HUES64 (cell line): Measurements from ENCODE around the gene SEC22A.
A peak's percentile ranks its signal among the peaks of the same experiment; 100 is the strongest.

ENCODE experiments used
- H3K27ac ChIP-seq: 2 replicates; pipeline ENCODE4 v1.7.0; 2013; ENCODE audit warnings: low read depth, low read length, inconsistent platforms
- H3K27me3 ChIP-seq: 2 replicates; pipeline ENCODE4 v1.6.1; 2013; ENCODE audit warnings: mild to moderate bottlenecking, low read length; ENCODE audit not compliant: insufficient read depth
- H3K36me3 ChIP-seq: 2 replicates; pipeline ENCODE4 v1.6.1; 2013; ENCODE audit warnings: mild to moderate bottlenecking, low read length; ENCODE audit not compliant: insufficient read depth
- H3K4me1 ChIP-seq: 2 replicates; pipeline ENCODE4 v1.6.1; 2013; ENCODE audit warnings: mild to moderate bottlenecking, low read length, moderate library complexity; ENCODE audit not compliant: insufficient read depth
- H3K4me3 ChIP-seq: 2 replicates; pipeline ENCODE4 v1.5.1; 2013; ENCODE audit warnings: mild to moderate bottlenecking, low read length, moderate library complexity
- H3K9ac ChIP-seq: 2 replicates; pipeline ENCODE4 v1.6.1; 2013; ENCODE audit warnings: mild to moderate bottlenecking, low read depth, low read length
- H3K9me3 ChIP-seq: 2 replicates; pipeline ENCODE4 v1.6.1; 2013; ENCODE audit warnings: low read depth, low read length; ENCODE audit not compliant: insufficient read depth
- WGBS: fragments of 150-250, 120-280 bp; methylation state at CpG from one replicate; pipeline ENCODE4 v1.1.7; 2013; ENCODE audit warnings: missing lambda C conversion rate; 5-methylcytosine and 5-hydroxymethylcytosine counted together

The SEC22A gene

DNA sequence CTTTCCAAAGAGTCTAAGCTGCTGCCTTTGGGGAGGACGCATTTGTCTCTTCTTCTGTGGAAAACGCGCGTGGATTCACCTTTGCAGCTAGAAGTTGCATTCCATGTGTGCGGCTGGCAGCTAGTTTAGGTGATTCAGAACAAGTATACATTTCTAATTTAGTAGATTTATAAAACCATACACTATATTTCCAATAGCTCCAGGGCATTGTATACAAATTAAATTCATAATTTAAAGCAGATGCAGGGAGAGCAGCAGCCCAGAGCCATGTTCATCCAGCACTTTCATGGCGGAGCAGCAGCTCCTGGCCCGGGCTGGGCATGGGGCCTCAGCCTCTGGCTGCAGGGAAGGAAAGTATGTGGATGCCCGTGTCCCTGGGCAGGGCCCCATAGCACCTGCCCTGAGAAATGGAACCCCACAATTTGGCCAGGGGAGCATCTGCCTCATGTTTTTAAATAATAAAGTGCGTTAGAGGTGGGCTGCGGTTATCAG, 42.8 kb upstream of the SEC22A start:
- Histone ChIP-seq H3K4me1 (no peaks in the 10 kb centered on the region; the same call in 1 of the 2 replicates), H3K36me3 (peaks cover 57% of the 10 kb centered on the region), H3K9me3 (no peaks in the 10 kb centered on the region), H3K27ac (no peak overlapping the region), H3K4me3 (no peak overlapping the region), H3K9ac (no peak overlapping the region), H3K27me3 (no peaks in the 10 kb centered on the region)
- WGBS = 94% methylated on average over 9 of the region's 10 CpGs

GRCh38 chr3:123159926-123160635, 41.7 kb upstream of the SEC22A start:
- no peaks in the 10 kb centered on the region; the same call in 1 of the 2 replicates for H3K4me1 ChIP-seq
- H3K36me3 ChIP-seq = peaks cover 64% of the 10 kb centered on the region
- WGBS = 84% methylated on average over 9 of the region's 9 CpGs
- H3K9me3 ChIP-seq = peaks cover 7% of the 10 kb centered on the region
- H3K9ac ChIP-seq = no peak overlapping the region
- no peak overlapping the region for H3K27ac ChIP-seq
- no peak overlapping the region for H3K4me3 ChIP-seq
- H3K27me3 ChIP-seq = no peaks in the 10 kb centered on the region

GRCh38 chr3:123161167-123161566, 40.6 kb upstream of the SEC22A start:
- no peaks in the 10 kb centered on the region for H3K4me1 ChIP-seq
- peaks cover 8% of the 10 kb centered on the region for H3K9me3 ChIP-seq
- peaks cover 57% of the 10 kb centered on the region for H3K36me3 ChIP-seq
- no peak overlapping the region for H3K9ac ChIP-seq
- no peak overlapping the region for H3K4me3 ChIP-seq
- H3K27ac ChIP-seq = no peak overlapping the region
- no peaks in the 10 kb centered on the region for H3K27me3 ChIP-seq
- 92% methylated on average over 7 of the region's 7 CpGs for WGBS

- H3K4me1 ChIP-seq = no peaks in the 10 kb centered on the region
- peaks cover 54% of the 10 kb centered on the region for H3K36me3 ChIP-seq
- no peak overlapping the region for H3K9ac ChIP-seq
- peaks cover 13% of the 10 kb centered on the region for H3K9me3 ChIP-seq
- no peak overlapping the region for H3K27ac ChIP-seq
- H3K27me3 ChIP-seq = no peaks in the 10 kb centered on the region
- 92% methylated on average over 4 of the region's 4 CpGs for WGBS
- no peak overlapping the region for H3K4me3 ChIP-seq
Observed at GRCh38 chr3:123163141-123163540, 38.6 kb upstream of the SEC22A start.

- H3K4me3 ChIP-seq = no peak overlapping the region
- peaks cover 41% of the 10 kb centered on the region for H3K36me3 ChIP-seq
- no peaks in the 10 kb centered on the region; the same call in 1 of the 2 replicates for H3K4me1 ChIP-seq
- no peak overlapping the region for H3K9ac ChIP-seq
- no peaks in the 10 kb centered on the region for H3K27me3 ChIP-seq
- WGBS = 91% methylated on average over 1 of the region's 1 CpG
- no peak overlapping the region for H3K27ac ChIP-seq
- H3K9me3 ChIP-seq = peaks cover 13% of the 10 kb centered on the region
Observed at GRCh38 chr3:123165163-123165562, 36.6 kb upstream of the SEC22A start.

DNA sequence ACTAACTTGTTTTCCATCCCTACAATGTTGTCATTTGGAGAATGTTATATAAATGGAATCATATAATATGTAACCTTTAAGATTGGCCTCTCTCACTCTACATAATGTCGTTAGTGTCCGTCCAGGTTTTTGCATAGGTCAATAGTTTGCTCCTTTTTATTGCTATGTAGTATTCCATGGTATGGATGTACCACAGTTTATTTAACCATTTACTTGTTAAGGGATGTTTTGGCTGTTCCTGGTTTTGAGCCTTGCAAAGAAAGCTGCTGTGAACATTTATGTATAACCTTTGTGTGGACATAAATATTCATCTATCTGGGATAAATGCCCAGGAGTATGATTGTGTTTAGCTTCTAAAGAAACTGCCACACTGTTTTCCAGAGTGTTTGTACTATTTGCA, 34.1 kb upstream of the SEC22A start:
- Histone ChIP-seq H3K36me3 (peaks cover 26% of the 10 kb centered on the region), H3K4me1 (no peaks in the 10 kb centered on the region; the same call in 1 of the 2 replicates), H3K27me3 (no peaks in the 10 kb centered on the region), H3K27ac (no peak overlapping the region), H3K9ac (no peak overlapping the region), H3K9me3 (peaks cover 13% of the 10 kb centered on the region), H3K4me3 (no peak overlapping the region)
- WGBS = no CpG with 5 or more reads among the region's 2 CpGs

GRCh38 chr3:123168122-123168521, 33.6 kb upstream of the SEC22A start:
- no peaks in the 10 kb centered on the region for H3K27me3 ChIP-seq
- H3K36me3 ChIP-seq = peaks cover 24% of the 10 kb centered on the region
- H3K9me3 ChIP-seq = peaks cover 13% of the 10 kb centered on the region
- no peaks in the 10 kb centered on the region; the same call in 1 of the 2 replicates for H3K4me1 ChIP-seq
- no peak overlapping the region for H3K9ac ChIP-seq
- H3K27ac ChIP-seq = no peak overlapping the region
- no peak overlapping the region for H3K4me3 ChIP-seq

DNA sequence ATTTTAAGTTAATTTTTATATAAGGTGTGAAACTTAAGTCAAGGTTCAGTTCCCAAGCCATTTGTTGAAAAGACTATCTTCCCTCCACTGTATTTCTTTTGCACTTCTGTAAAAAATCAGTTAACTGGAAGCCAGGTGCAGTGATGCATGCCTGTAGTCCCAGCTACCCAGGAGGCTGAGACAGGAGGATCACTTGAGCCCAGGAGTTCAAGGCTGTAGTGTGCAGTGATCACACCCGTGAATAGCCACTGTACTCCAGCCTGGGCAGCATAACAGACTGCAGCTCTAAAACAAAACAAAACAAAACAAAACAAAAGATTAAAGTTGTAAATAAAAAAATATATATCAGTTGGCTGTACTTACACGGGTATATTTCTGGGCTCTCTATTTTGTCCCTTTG, 33.1 kb upstream of the SEC22A start:
- no peaks in the 10 kb centered on the region for H3K27me3 ChIP-seq
- H3K9ac ChIP-seq = no peak overlapping the region
- WGBS = 100% methylated on average over 2 of the region's 2 CpGs
- no peak overlapping the region for H3K27ac ChIP-seq
- no peaks in the 10 kb centered on the region; the same call in 1 of the 2 replicates for H3K4me1 ChIP-seq
- H3K9me3 ChIP-seq = peaks cover 13% of the 10 kb centered on the region
- H3K36me3 ChIP-seq = peaks cover 20% of the 10 kb centered on the region
- no peak overlapping the region for H3K4me3 ChIP-seq

GRCh38 chr3:123169492-123169929, 32.2 kb upstream of the SEC22A start:
- Histone ChIP-seq H3K9ac (0 out of 2 replicates have a peak overlapping the region, but pooled peaks have one; percentile 15), H3K4me1 (no peaks in the 10 kb centered on the region; the same call in 1 of the 2 replicates), H3K27ac (no peak overlapping the region), H3K4me3 (no peak overlapping the region), H3K27me3 (no peaks in the 10 kb centered on the region), H3K9me3 (peaks cover 11% of the 10 kb centered on the region), H3K36me3 (peaks cover 14% of the 10 kb centered on the region)
- WGBS = 63% methylated on average over 5 of the region's 5 CpGs

- Histone ChIP-seq H3K9me3 (peaks cover 7% of the 10 kb centered on the region), H3K4me3 (no peak overlapping the region), H3K27me3 (no peaks in the 10 kb centered on the region), H3K36me3 (peaks cover 10% of the 10 kb centered on the region), H3K27ac (no peak overlapping the region), H3K9ac (0 out of 2 replicates have a peak overlapping the region, but pooled peaks have one; percentile 15), H3K4me1 (no peaks in the 10 kb centered on the region; the same call in 1 of the 2 replicates)
- 73% methylated on average over 2 of the region's 2 CpGs for WGBS
Observed at GRCh38 chr3:123169930-123170329, 31.8 kb upstream of the SEC22A start.

DNA sequence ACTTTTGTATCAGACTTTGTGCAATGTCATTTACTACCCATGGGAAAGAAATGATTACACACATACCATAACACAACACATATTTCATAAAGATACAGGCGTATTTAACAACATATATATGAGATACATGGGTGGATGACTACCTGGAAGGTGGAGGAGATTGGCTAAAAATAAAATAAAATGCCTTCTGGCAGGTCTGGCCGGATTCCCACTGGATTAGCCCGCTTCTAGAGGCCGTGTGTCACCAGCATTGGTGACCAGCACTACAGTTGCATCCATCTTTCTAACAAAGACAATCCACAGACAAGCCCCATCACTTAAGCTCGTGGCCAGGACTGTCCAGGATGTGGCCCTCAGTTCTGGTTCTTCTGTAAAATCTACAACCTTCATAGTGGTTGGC, 21.0 kb upstream of the SEC22A start:
- WGBS = 93% methylated on average over 4 of the region's 5 CpGs
- Histone ChIP-seq H3K9ac (no peak overlapping the region), H3K4me3 (no peak overlapping the region)

More for the DNA sequence above, 21.0 kb upstream of the SEC22A start:
- no peaks in the 10 kb centered on the region for H3K36me3 ChIP-seq
- H3K27me3 ChIP-seq = no peaks in the 10 kb centered on the region
- no peaks in the 10 kb centered on the region for H3K9me3 ChIP-seq
- H3K27ac ChIP-seq = no peak overlapping the region
- H3K4me1 ChIP-seq = no peaks in the 10 kb centered on the region
